Iris pigment epithelial cell (primary cell): ENCODE results near the gene IQGAP2.
"Not testable (repeated sequence)": the region's sequence is repeated elsewhere in the genome, so short reads cannot be mapped to it uniquely, and the experiment has no call there.

Source experiments
- DNase-seq: peaks from one replicate; pipeline ENCODE4 v3.0.0-alpha.2; 2011; ENCODE audit warnings: low read depth

The IQGAP2 gene

GRCh38 chr5:76504901-76505564 is 101.9 kb downstream of the IQGAP2 start:
- no peak for DNase-seq

DNA sequence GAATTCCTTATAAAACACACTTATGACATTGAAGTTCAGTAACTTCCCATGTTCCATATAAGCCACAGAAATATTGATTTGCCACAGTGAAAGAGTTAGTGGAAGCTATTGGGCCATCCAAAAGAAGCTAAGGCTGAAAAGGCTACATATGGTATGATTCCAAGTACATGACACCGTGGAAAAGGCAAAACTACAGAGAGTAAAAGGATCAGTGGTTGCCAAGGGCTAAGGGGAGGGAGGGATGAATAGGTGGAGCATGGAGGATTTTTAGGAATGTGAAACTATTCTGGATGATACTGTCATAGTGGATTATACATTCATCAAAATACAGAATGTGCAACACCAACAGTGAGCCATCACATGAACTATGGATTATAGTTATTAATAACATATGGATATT is 110.4 kb downstream of the IQGAP2 start:
- peak; percentile 16 for DNase-seq

DNA sequence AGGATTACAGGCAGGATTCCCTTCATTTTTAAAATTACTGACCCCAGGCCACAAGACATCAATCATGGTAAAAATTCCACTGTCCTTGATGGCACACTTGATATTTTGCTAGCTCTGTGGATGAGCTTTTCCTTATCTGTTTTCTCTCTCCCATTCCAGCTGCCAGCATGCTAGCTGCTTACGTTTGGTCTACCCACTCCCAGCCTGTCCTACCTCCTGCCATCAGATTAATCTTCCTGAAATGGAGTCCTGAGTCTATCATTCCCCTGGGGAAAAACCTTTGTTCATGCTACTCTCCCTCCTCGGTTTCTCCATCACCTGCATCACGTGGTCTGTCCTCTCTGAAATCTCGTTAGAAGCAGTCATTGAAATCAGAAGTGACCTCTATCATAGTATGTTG is 111.2 kb downstream of the IQGAP2 start:
- DNase-seq: no peak

GRCh38 chr5:76514713-76515112 is 111.6 kb downstream of the IQGAP2 start:
- no peak for DNase-seq

GRCh38 chr5:76517334-76517733 is 114.2 kb downstream of the IQGAP2 start:
- DNase-seq: no peak

- DNase-seq: not testable (repeated sequence)
Observed at GRCh38 chr5:76518246-76518645, 115.2 kb downstream of the IQGAP2 start.

DNA sequence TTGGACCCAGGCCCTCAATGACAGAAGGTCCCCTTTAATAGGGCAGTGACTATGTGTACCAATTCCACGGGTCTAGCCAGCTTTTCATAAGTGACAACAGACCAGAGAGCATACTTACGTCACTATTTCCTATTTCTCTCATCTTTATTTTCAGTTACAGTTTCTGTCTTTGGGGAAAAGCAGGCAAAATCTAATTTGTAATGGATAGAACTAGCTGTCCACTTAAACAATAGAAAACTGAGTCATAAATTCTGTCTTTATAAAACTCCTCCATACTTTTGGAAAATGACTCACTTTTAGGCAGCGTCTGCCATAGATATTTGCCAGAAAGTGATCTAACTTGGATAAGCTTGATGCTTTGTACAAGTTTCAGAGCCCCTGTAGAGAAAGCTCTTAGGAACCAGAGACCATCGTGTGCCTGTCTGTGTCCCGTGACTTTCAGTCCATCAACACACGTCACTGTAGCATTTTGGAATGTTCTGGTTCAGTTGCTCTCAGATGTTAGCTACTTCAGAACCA is 118.2 kb downstream of the IQGAP2 start:
- peak; percentile 64 for DNase-seq

GRCh38 chr5:76522103-76522935 is 119.2 kb downstream of the IQGAP2 start:
- DNase-seq: no peak

DNA sequence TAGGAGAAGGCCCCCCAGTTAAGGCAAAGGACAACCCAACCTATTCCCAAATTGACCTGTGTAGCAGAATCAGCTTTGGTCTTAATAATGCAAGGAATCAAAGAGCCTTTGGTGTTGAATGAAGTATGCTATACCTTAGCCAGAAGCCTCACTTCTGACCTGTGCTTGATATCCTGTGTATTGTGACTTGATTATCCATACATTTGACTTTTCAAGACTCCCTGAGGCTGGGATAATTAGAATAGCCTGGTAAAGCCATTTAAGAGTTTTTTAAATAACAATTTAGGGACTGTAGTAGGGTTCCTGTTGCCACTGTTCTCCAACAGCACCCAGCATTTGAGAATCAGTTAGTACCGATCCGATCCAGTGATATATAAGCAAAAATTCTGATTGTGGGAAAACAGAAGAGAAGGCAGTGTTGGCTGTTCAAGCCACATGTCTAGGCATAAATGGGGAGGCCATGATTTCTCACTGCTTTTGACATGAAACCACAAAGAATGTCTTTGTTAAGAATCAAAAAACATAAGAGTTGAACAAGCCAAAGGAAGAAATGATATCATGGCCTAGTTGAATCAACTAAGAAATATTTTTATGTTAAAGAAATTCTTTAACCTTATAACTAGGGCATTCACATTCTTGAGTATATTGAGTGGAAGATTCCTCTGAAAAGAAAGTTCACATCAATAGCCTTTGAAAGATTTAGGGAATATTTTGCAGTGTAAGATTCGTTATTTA is 121.2 kb downstream of the IQGAP2 start:
- DNase-seq: peak; percentile 46

GRCh38 chr5:76524868-76525267 is 121.8 kb downstream of the IQGAP2 start:
- peak; percentile 6 for DNase-seq

DNA sequence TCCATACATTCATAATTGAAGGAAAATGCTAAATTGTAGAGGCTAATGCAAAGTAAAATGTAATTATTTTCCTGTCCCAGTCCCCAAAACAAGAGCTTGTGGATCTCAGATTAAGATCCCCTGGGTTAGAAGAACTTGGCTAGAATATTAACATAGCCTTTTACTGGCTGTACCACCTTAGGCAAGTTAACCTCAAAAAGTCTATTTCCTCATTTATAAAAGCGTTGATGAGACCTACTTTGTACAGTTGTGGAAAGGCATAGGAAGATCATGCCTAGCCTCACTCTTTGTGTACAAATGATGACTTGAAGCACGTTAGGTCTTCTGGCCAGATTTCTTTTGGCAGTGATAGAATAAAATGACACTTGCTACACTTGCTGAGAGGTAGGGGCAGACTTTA is 122.9 kb downstream of the IQGAP2 start:
- no peak for DNase-seq

- DNase-seq: no peak
Observed at GRCh38 chr5:76526950-76527583, 124.0 kb downstream of the IQGAP2 start.

- DNase-seq: peak; percentile 71
Observed at GRCh38 chr5:76527685-76528161, 124.6 kb downstream of the IQGAP2 start.

DNA sequence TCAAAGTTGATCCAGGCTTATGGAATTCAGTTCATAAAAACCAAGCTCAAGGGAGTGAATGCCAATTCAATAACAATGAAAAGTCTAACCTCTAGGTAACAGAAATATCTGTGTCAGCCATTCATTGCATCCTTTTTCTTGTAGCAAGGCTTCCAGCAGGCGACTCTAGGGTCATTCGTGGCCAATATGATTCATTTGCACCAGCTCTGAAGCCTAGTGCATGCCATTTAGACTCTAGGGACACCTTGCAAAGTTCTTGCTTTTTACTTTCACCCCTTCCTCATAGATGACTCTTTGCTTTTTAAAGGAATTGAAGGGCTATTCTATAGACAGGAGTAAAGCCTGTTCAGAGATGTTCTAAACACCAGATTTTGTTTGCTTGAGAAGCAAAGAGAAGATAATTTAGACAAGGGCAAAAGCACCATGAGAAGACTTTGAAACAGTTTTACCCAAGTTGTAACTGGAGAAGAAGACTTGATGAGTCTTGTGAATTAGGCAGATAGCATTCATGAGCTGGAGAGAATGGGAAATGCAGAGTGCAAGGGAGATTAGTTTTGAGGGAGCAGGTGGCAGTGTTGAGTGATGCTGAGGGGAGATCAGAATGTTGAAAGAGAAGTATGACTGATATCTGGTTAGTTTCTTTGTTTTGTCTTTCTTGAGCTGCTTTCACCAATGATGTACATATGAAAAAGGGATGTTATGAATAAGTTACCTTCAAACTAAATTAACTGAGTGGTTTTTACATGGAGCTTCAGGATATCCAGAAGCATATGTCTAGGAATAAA is 125.7 kb downstream of the IQGAP2 start:
- no peak for DNase-seq

DNA sequence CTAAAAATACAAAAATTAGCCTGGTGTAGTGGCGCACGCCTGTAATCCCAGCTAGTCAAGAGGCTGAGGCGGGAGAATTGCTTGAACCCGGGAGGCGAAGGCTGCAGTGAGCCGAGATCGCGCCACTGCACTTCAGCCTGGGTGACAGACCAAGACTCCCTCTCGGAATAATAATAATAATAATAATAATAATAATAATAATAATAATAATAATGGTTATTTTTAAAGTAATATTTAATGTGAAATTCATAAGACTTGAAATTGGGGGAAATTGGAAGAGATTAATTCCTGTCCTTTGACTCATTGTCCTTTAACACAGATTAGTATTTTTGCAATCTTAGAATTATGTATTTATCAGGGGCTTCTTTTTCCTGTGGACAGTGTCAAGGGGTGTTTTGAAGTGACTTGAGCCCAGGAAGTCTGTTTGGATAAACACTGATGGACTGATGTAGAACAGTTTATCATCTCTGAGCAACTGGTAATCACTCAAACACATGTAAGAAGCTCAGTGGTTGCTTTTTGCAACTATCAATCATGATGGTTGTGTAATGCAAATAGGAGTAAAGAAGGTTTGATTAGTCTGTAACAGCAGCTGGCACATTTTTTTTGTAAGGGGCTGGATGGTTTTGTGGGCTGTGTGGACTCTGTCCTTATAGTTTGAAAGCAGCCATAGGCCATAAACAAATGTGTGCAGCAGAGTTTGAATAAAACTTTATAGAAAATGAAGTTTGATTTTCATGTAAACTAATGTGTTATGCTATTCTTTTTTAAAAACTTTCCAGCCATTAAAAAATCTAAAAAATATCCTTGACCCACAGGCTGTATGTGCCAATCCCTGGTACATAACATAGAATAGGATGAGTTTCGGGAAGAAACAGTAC is 126.6 kb downstream of the IQGAP2 start:
- DNase-seq: peak; percentile 9

DNA sequence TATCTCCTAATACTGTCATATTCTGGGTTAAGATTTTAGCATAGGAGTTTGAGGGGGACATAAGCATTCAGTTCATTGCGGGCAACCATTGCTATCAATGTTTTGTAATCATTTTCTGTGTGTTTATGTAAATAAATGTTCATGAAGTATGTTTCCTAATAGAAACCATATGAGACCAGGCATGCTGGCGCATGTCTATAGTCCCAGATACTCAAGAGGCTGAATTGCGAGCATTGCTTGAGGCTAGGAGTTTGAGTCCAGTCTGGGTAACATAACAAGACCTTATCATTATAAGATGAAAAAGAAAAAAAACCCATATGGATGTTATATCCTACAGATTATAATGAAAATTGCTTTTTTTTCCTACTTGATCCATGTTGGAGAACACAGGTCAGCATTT is 129.0 kb downstream of the IQGAP2 start:
- no peak for DNase-seq

DNA sequence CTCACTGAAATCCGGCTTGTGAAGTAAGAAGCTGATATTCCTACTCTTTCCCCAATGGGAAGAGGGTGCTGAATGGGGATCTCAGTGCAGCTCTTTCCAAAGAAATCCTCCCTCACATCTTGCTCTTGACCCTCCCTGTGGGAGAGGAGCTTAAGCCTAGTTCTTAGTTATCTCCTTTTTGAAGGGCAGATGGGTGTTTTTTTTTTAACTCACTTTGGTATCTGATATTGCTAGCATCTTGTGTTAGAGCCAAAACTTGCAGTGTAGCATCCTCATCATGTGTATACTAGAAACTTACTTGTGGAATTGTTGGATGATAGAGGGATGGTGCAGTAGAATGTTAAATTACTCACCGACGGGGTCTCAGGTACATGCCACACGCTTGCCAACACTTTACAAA is 129.9 kb downstream of the IQGAP2 start:
- DNase-seq: no peak

- no peak for DNase-seq
Observed at GRCh38 chr5:76535577-76535976, 132.5 kb downstream of the IQGAP2 start.

GRCh38 chr5:76537073-76537543 is 134.0 kb downstream of the IQGAP2 start:
- DNase-seq: peak; percentile 46

GRCh38 chr5:76542241-76542640 is 139.2 kb downstream of the IQGAP2 start:
- DNase-seq: no peak
